Activated naive CD8-positive, alpha-beta T cell treated with anti-CD3 and anti-CD28 coated beads, Interleukin-2, amount 10 ng/mL, durations not matched to agents 7 days and 5 days (primary cell): Measurements from ENCODE around the gene RELCH. TPM values are rescaled to one million over a fixed set of nuclear protein-coding genes. Genes with fewer than 3 reads are reported as not detected.

ENCODE experiments used
- ATAC-seq: fragments of 150-1000 bp; cut with Tn5 transposase; one replicate; pipeline ENCODE4 v1.10.0; 2021; ENCODE audit warnings: low read depth, moderate library complexity
- POLR2A ChIA-PET: fragments of 350-600 bp; sonication (Branson Sonifier 250); formaldehyde crosslinking; loops from one replicate; lab custom pipeline; 2021; ENCODE audit warnings: antibody characterized with exemption; lab: Charles Lee
- DNase-seq: peaks from one replicate; pipeline ENCODE4 v3.0.0; 2021
- H3K27ac Mint-ChIP-seq: one replicate; pipeline ENCODE4 v1.8.0; 2022; ENCODE audit warnings: mild to moderate bottlenecking, mixed read lengths
- H3K27me3 Mint-ChIP-seq: one replicate; pipeline ENCODE4 v1.8.0; 2022; ENCODE audit warnings: mild to moderate bottlenecking, moderate library complexity, mixed read lengths
- H3K36me3 Mint-ChIP-seq: one replicate; pipeline ENCODE4 v1.8.0; 2021; ENCODE audit warnings: mild to moderate bottlenecking, mixed read lengths
- H3K4me1 Mint-ChIP-seq: one replicate; pipeline ENCODE4 v1.8.0; 2021; ENCODE audit warnings: mixed read lengths
- H3K4me3 Mint-ChIP-seq: one replicate; pipeline ENCODE4 v1.8.0; 2022; ENCODE audit warnings: mild to moderate bottlenecking, moderate library complexity, mixed read lengths
- H3K9me3 Mint-ChIP-seq: one replicate; pipeline ENCODE4 v1.8.0; 2021; ENCODE audit warnings: mixed read lengths
- total RNA-seq, 2 experiments: library from RNA; stranded (reverse); gene quantifications; one replicate each; pipeline ENCODE4 v1.2.3, GENCODE V29; 2021

RELCH gene
- total RNA-seq, 2 experiments from 2014 or later, result 42.9 to 46.3 TPM

- peaks cover 11% of the 10 kb centered on the region for H3K4me1 Mint-ChIP-seq
- peaks cover 12% of the 10 kb centered on the region for H3K27me3 Mint-ChIP-seq
- POLR2A ChIA-PET, result no interaction called here
- H3K9me3 Mint-ChIP-seq, result no peaks in the 10 kb centered on the region
- no peak overlapping the region for H3K27ac Mint-ChIP-seq
- DNase-seq, result no peak
- peaks cover 2% of the 10 kb centered on the region for H3K36me3 Mint-ChIP-seq
- no peak for ATAC-seq
- H3K4me3 Mint-ChIP-seq, result no peak overlapping the region
These were observed 160.0 kb downstream of the RELCH start for GRCh38 chr18:62347089-62347506.

DNA sequence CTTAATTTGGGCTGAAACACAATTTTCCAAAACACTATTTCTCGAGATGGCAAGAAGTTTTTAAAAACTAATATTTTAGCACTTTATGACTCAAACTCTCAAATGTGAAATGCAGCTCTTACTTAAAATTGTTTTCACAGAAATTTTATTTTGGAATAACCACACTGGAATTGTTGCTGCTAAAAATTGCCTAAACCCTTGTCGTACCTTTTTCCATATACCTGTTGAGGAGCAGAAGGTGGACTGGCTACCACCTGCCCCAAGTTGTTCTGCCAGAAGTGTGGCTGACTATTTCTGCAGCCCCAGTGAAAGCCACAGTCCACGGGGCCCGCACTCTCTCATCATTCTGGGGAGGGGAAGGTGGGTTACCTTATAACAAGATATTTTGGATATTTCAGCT, 161.4 kb downstream of the RELCH start:
- POLR2A ChIA-PET, result no interaction called here
- DNase-seq (no peak), ATAC-seq (no peak)
- Mint-ChIP-seq H3K4me1 (peaks cover 11% of the 10 kb centered on the region), H3K36me3 (peaks cover 2% of the 10 kb centered on the region), H3K27ac (no peak overlapping the region), H3K4me3 (no peak overlapping the region), H3K9me3 (no peaks in the 10 kb centered on the region), H3K27me3 (peaks cover 7% of the 10 kb centered on the region)

GRCh38 chr18:62353170-62353569, 166.1 kb downstream of the RELCH start:
- Mint-ChIP-seq H3K36me3 (peaks cover 2% of the 10 kb centered on the region), H3K4me3 (no peak overlapping the region), H3K9me3 (no peaks in the 10 kb centered on the region), H3K27me3 (no peaks in the 10 kb centered on the region), H3K27ac (no peak overlapping the region), H3K4me1 (peaks cover 4% of the 10 kb centered on the region)
- DNase-seq (no peak), ATAC-seq (no peak)
- POLR2A ChIA-PET, result no interaction called here

DNA sequence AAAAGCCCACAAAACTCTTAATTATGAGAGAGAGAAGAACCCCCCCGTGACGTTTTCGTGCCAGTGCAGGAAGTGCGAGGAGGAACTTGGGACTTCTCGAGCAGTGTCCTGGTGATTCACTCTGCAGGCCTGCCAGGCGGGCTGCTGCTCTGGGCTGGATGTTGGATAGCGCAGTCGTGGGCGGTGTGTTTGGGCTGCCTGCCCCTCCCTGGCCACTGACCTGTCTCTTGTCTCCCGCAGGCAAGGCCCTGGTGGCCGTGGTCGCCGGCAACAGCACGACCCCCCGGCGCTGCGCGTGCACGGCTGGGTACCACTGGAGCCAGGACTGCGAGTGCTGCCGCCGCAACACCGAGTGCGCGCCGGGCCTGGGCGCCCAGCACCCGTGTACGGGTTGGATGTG, 167.1 kb downstream of the RELCH start:
- Mint-ChIP-seq H3K27me3 (no peaks in the 10 kb centered on the region), H3K27ac (no peak overlapping the region), H3K4me3 (no peak overlapping the region), H3K4me1 (peaks cover 4% of the 10 kb centered on the region), H3K36me3 (peaks cover 2% of the 10 kb centered on the region), H3K9me3 (no peaks in the 10 kb centered on the region)
- DNase-seq (no peak), ATAC-seq (no peak)
- POLR2A ChIA-PET, result no interaction called here

DNA sequence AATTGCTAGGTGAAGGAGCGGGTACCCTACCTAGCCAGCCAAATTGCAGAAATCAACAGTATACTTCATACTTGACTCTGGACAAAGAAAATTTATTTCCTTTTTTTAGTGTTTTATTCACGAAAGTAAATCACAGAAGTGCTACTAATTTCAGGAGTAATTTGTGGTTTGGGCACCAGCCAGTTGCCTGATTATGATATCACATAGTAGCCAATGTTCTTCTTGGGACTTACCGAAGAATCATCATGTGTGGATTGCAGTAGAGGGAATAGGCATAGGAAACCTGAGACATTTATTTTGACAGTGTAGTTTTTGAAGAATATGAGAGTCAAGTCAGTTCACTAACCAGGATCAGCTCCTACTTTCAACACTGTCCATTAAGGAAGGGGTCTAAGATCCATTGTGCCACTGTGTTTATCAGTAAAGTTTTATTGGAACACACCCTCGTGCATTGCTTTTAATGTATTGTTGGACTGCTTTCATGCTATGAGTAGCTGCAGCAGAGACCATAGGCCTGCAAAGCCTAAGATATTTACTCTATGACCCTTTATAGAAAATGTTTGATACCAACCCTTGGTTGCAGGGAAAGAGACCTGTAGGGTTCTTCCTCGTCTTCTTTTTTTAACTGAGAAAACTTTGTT, 170.1 kb downstream of the RELCH start:
- DNase-seq (no peak), ATAC-seq (no peak)
- POLR2A ChIA-PET, result no interaction called here
- Mint-ChIP-seq H3K27me3 (no peaks in the 10 kb centered on the region), H3K4me3 (no peak overlapping the region), H3K27ac (no peak overlapping the region), H3K4me1 (no peaks in the 10 kb centered on the region), H3K9me3 (no peaks in the 10 kb centered on the region), H3K36me3 (peaks cover 8% of the 10 kb centered on the region)

Other genes starting within 250 kb of the RELCH start
- gene PIGN, start 199 bp upstream of the RELCH start, total RNA-seq, result 10 to 100 TPM; 25.0 to 28.2 TPM
- gene TNFRSF11A, start 138.1 kb downstream of the RELCH start, total RNA-seq, result 1 to 10 TPM; 7.5 to 8.0 TPM